ENCODE measurements around the gene CFB. TPM values are rescaled to one million over a fixed set of nuclear protein-coding genes. Genes with fewer than 3 reads are reported as not detected.
"Not testable (repeated sequence)": the region's sequence is repeated elsewhere in the genome, so short reads cannot be mapped to it uniquely, and the experiment has no call there.

Gene CFB
- total RNA-seq, 1 donor from 2014 or later, result 2.0 TPM

DNA sequence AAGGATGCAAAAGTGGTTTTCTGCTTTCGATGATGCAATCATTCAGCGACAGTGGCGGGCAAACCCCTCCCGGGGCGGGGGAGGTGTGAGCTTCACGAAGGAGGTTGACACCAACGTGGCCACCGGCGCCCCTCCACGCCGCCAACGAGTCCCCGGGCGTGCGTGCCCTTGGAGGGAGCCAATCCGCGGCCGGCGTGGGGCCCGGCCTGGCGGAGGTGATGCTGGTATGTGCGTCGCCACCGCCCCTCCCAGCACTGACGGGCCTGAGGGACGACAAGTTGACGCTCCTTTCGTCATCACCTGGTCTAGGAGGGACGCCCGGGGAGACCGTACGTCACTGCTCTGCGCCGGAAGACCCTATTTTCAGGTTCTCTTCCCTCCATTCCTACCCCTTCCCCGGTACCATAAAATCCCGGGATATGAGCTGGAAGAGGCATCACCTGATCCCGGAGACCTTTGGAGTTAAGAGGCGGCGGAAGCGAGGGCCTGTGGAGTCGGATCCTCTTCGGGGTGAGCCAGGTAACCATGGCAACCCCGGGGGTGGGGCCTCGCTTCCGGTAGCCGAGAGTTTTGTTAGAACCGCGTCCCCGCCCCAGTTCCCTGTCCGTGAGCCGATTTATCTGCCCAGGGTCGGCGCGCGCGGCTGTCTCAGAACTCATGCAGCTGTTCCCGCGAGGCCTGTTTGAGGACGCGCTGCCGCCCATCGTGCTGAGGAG is 26.3 kb downstream of the CFB start, which contains the start of gene DXO:
Gene DXO (minus strand): TSS at position 146 of the 716 bp plus-strand sequence. CDS start 463 bp downstream, outside the sequence.
- DNase-seq, result peak; percentile 99

DNA sequence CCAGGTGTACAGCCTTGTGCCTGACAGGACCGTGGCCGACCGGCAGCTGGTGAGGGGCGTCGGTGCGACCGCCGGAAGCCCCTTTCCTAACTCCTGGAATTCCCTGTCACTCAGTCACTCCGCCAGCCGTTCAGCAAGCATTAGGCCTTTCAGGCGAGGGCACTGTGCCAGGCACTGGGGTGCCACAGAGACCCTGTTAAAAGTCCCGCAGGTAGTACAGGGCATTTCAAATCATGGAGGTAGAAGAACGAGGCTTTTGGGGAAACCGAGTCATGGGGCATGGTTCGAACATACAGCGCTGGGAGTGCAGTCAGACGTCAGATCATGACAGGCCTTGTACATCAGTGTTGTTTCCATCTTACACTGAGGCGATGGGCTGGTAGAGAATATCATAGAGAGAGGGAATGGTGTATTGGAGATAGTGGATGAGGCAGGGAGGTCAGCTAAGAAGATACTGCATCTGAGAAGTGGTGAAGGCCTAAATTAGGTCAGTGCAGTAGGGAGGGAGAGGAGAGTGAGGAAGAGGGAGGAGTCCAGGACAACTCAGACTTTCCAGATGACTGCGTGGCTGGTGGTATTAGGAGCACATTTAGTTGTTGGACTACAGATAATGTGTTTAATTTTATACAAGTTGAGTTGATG is 26.9 kb downstream of the CFB start:
- peak; percentile 49 for DNase-seq

DNA sequence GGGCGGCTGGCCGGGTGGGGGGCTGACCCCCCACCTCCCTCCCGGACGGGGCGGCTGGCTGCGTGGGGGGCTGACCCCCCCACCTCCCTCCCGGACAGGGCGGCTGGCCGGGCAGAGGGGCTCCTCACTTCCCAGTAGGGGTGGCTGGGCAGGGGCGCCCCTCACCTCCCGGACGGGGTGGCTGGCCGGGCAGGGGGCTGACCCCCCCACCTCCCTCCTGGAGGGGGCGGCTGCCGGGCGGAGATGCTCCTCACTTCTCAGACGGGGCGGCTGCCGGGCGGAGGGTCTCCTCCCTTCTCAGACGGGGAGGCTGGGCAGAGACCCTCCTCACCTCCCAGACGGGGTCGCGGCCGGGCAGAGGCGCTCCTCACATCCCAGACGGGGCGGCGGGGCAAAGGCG is 30.2 kb downstream of the CFB start:
- not testable (repeated sequence) for DNase-seq

DNA sequence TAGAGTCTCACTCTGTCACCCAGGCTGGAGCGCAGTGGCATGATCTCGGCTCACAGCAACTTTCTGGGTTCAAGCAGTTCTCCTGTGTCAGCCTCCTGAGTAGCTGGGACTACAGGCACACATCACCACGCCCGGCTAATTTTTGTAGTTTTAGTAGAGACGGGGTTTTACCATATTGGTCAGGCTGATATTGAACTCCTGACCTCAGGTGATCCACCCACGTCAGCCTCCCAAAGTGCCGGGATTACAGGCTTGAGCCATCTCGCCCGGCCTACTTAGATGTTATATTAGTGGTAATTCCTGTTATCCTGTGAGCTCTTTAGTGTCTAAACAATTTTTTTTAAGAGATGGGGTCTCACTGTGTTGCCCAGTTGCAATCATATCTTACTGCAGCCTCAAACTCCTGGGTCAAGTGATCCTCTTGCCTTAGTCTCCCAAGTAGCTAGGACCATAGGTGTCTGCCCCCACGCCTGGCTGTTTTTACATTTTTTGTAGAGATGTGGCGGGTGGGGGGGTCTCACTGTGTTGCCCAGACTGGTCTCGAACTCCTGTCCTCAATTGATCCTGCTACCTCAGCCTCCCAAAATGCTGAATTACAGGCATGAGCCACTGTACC is 32.0 kb downstream of the CFB start:
- no peak for DNase-seq

DNA sequence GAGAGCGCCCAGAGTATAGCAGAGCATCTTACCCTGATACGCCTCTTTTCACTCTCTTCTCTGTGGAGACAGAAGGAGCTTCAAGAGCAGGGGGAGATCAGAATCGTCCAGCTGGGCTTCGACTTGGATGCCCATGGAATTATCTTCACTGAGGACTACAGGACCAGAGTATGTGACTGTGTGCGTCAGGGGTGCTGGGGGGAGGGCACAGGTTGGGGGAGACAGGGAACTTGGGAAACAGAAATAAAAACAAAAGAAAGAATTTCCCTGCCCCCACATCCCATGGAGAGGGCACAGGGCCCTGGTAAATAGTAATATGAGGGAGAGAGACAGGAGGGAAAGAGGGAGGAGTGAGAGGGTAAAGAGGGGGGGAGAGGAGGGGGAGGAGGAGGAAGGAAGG is 32.9 kb downstream of the CFB start:
- DNase-seq, result no peak

DNA sequence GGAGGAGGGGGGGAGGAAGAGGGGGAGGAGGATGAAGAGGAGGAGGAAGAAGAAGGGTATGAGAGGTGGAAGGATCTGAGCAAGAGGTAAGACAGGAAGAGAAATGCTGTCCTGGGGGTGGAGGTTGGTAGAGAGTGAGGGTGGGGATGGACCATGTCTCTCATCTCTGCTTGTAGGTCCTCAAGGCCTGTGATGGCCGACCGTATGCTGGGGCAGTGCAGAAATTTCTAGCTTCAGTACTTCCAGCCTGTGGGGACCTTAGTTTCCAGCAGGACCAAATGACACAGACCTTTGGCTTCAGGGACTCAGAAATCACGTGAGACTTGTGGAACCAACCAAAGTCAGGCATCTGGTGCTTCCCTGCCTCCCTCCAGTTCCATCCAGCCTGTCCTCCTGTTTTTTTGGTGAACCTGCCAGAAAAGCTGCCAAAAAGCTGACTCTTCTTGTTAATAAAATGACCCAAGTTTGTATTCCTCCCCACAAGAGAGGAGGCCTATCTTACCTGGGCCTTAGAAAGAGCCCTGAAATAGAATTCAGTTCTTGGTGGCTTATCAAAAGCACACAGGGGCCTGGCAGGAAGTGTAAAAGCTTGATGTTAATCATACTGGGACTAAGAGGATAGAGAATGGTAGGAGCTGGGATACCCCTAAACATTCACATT is 33.5 kb downstream of the CFB start:
- no peak for DNase-seq

DNA sequence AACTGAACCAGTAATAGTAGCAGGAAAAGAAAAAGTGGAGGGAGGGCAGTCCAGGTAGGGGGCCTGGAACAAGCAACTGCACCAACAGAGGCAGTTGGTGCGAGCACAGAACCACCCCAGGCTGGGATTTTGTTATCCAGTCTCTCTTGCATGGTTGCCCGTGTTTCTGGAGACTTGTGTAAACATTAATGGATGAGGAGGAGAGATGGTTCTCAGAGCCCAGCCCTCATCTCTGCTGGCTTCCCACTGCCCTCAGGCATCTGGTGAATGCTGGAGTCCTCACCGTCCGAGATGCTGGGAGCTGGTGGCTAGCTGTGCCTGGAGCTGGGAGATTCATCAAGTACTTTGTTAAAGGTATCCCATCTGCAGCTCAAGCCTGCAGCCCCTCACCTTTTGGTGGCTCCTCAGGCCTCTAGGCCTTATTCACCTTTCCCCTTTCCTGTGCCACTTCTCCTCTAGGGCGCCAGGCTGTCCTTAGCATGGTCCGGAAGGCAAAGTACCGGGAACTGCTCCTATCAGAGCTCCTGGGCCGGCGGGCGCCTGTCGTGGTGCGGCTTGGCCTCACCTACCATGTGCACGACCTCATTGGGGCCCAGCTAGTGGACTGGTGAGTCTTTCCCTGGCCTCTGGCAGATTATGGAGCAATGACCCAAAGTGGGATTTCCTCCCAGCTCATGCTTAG is 34.4 kb downstream of the CFB start:
- not testable (repeated sequence) for DNase-seq

DNA sequence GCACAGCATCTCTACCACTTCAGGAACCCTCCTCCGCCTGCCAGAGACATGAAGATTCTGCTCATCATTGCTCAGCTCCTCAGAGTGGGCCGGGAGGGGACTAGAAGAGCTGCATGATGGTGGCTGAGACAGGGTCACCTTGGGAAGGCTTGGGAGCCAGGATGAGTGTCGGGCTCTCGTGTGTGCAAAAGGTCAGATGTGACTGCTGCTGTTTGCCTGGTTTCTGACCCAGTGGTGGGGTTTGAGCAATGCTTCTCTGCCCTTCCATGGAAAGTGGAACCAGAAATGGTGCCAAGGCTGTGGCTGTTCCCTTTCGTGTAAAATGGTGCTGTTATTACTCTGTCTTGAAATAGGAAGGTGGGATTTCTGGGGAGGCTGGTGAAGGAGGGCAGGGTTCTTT is 35.1 kb downstream of the CFB start:
- DNase-seq, result not testable (repeated sequence)

DNA sequence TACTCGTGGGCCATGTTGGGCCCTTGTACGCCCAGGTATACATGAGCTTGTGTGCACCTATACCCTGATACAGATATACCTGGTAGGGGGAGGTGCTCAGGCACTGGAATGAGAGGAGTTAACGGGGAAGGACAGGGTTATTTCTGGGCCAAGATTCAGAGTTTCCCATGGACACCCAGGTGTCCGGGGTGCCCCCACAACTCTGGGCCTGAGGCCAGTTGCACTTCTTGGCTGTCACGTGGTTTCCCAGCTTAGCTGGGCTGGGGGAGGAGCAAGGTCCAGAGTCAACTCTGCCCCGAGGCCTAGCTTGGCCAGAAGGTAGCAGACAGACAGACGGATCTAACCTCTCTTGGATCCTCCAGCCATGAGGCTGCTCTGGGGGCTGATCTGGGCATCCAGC is 35.8 kb downstream of the CFB start, which contains the start of gene C4A:
Gene C4A (plus strand): TSS at position 314 of the 400 bp plus-strand sequence. CDS start 51 bp downstream, at position 365.
- DNase-seq, result not testable (repeated sequence)

DNA sequence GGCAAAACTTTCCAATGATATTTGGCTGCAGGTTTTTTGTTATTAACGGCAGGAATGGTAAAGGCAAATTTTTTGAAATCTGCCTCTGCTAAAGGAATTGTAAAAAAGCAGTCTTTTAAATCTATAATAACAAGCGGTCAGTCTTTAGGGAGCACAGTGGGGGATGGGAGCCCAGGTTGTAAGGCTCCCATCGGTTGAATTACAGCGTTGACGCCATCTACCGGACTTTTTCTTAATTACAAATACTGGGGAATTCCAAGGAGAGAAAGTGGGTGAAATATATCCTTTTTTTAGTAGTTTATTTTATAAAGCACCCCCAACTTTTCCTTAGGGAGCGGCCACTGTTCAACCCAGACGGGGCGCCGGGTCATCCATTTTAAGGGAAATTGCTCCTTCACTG is 43.5 kb downstream of the CFB start:
- DNase-seq, result not testable (repeated sequence)

DNA sequence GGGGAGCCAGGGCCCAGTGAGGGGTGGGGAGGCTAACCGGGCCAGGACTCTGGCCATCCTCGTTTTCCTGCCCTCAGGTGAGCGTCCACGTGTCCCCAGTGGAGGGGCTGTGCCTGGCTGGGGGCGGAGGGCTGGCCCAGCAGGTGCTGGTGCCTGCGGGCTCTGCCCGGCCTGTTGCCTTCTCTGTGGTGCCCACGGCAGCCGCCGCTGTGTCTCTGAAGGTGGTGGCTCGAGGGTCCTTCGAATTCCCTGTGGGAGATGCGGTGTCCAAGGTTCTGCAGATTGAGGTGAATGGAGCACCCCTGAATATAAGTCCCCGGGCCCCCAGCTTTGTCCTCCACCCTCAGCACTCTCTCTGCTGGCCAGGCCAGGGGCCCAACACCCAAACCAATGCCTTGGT is 48.5 kb downstream of the CFB start:
- not testable (repeated sequence) for DNase-seq

DNA sequence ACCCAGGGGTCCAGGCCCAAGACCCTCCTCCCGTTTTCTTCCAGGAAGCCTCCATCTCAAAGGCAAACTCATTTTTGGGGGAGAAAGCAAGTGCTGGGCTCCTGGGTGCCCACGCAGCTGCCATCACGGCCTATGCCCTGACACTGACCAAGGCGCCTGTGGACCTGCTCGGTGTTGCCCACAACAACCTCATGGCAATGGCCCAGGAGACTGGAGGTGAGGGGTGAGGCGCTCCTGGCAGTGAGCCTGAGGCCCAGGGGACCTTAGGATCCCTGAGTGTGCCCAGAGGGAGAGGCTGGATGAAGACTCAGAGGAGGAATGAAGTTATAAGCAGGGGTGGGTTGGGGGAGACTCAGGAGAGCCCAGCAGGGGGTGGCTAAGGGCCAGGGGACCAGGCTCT is 50.5 kb downstream of the CFB start:
- DNase-seq, result not testable (repeated sequence)

Other genes with a start within 250 kb of the CFB start
- 60.7 and 66.9 TPM in 2 replicates for gene ABHD16A, start 242.8 kb upstream of the CFB start, total RNA-seq
- not detected in 2 replicates for gene LY6G6F, start 239.2 kb upstream of the CFB start, total RNA-seq
- not detected in 2 replicates for gene LY6G6D, start 230.7 kb upstream of the CFB start, total RNA-seq
- gene LY6G6C, start 224.3 kb upstream of the CFB start, total RNA-seq, result not detected in 2 replicates
- gene MPIG6B, start 222.7 kb upstream of the CFB start, total RNA-seq, result not detected in 2 replicates
- 126 and 150 TPM in 2 replicates for gene DDAH2, start 216.8 kb upstream of the CFB start, total RNA-seq
- gene CLIC1, start 209.6 kb upstream of the CFB start, total RNA-seq, result 543 and 615 TPM in 2 replicates
- gene MSH5, start 206.1 kb upstream of the CFB start, total RNA-seq, result 7.1 and 8.5 TPM in 2 replicates
- gene SAPCD1, start 183.4 kb upstream of the CFB start, total RNA-seq, result 1.4 and 2.4 TPM in 2 replicates
- gene VWA7, start 168.8 kb upstream of the CFB start, total RNA-seq, result 0.05 and 0.34 TPM in 2 replicates
- gene VARS1, start 150.3 kb upstream of the CFB start, total RNA-seq, result 39.7 and 116 TPM in 2 replicates
- gene LSM2, start 139.1 kb upstream of the CFB start, total RNA-seq, result 32.0 and 36.9 TPM in 2 replicates
- 0.51 and 0.85 TPM in 2 replicates for gene HSPA1L, start 130.8 kb upstream of the CFB start, total RNA-seq
- gene HSPA1A, start 130.6 kb upstream of the CFB start, total RNA-seq, result 139 and 155 TPM in 2 replicates
- gene HSPA1B, start 118.4 kb upstream of the CFB start, total RNA-seq, result 68.8 and 71.5 TPM in 2 replicates
- 66.8 and 78.1 TPM in 2 replicates for gene NEU1, start 83.3 kb upstream of the CFB start, total RNA-seq
- gene SLC44A4, start 67.1 kb upstream of the CFB start, total RNA-seq, result 0.05 and 0.17 TPM in 2 replicates
- gene EHMT2, start 48.4 kb upstream of the CFB start, total RNA-seq, result 45.9 and 58.9 TPM in 2 replicates
- 3.6 and 4.9 TPM in 2 replicates for gene ZBTB12, start 44.0 kb upstream of the CFB start, total RNA-seq
- gene C2, start 18.4 kb upstream of the CFB start, total RNA-seq, result not detected in 2 replicates
- gene NELFE, start 12.9 kb downstream of the CFB start, total RNA-seq, result 111 and 114 TPM in 2 replicates
- gene SKIC2, start 13.1 kb downstream of the CFB start, total RNA-seq, result 37.3 and 48.2 TPM in 2 replicates
- 12.8 and 14.6 TPM in 2 replicates for gene DXO, start 26.0 kb downstream of the CFB start, total RNA-seq
- 1.5 and 2.2 TPM in 2 replicates for gene C4A, start 36.0 kb downstream of the CFB start, total RNA-seq
- 1.2 and 2.6 TPM in 2 replicates for gene C4B, start 68.7 kb downstream of the CFB start, total RNA-seq
- gene CYP21A2, start 92.3 kb downstream of the CFB start, total RNA-seq, result 0.34 TPM in 1 of 2 replicates, not detected in the other
- gene TNXB, start 163.2 kb downstream of the CFB start, total RNA-seq, result 4.6 and 4.8 TPM in 2 replicates
- 13.4 and 20.5 TPM in 2 replicates for gene ATF6B, start 182.2 kb downstream of the CFB start, total RNA-seq
- gene FKBPL, start 184.2 kb downstream of the CFB start, total RNA-seq, result 6.9 and 8.3 TPM in 2 replicates
- gene PRRT1, start 205.8 kb downstream of the CFB start, total RNA-seq, result 0.05 TPM in 1 of 2 replicates, not detected in the other
- gene PPT2, start 208.0 kb downstream of the CFB start, total RNA-seq, result 69.8 and 82.5 TPM in 2 replicates
- 1.3 and 2.7 TPM in 2 replicates for gene EGFL8, start 218.5 kb downstream of the CFB start, total RNA-seq
- gene AGPAT1, start 230.0 kb downstream of the CFB start, total RNA-seq, result 9.5 and 22.2 TPM in 2 replicates
- 31.6 and 53.1 TPM in 2 replicates for gene RNF5, start 232.3 kb downstream of the CFB start, total RNA-seq
- gene AGER, start 238.2 kb downstream of the CFB start, total RNA-seq, result 0.74 and 0.85 TPM in 2 replicates
- 62.3 and 85.6 TPM in 2 replicates for gene PBX2, start 244.1 kb downstream of the CFB start, total RNA-seq
- 3.1 and 8.7 TPM in 2 replicates for gene GPSM3, start 246.5 kb downstream of the CFB start, total RNA-seq

Data from dermis blood vessel endothelial cell (primary cell).